Activated CD8-positive, alpha-beta memory T cell treated with anti-CD3 and anti-CD28 coated beads, Interleukin-2, amount 50 U/mL, for 1 hour (primary cell): ENCODE results near the gene RHOB.
"Not testable (repeated sequence)": the region's sequence is repeated elsewhere in the genome, so short reads cannot be mapped to it uniquely, and the experiment has no call there.

ENCODE experiments used
- DNase-seq: peaks from one replicate; pipeline ENCODE4 v3.0.0-alpha.2; 2020; ENCODE audit errors: extremely low read depth

The RHOB gene

DNA sequence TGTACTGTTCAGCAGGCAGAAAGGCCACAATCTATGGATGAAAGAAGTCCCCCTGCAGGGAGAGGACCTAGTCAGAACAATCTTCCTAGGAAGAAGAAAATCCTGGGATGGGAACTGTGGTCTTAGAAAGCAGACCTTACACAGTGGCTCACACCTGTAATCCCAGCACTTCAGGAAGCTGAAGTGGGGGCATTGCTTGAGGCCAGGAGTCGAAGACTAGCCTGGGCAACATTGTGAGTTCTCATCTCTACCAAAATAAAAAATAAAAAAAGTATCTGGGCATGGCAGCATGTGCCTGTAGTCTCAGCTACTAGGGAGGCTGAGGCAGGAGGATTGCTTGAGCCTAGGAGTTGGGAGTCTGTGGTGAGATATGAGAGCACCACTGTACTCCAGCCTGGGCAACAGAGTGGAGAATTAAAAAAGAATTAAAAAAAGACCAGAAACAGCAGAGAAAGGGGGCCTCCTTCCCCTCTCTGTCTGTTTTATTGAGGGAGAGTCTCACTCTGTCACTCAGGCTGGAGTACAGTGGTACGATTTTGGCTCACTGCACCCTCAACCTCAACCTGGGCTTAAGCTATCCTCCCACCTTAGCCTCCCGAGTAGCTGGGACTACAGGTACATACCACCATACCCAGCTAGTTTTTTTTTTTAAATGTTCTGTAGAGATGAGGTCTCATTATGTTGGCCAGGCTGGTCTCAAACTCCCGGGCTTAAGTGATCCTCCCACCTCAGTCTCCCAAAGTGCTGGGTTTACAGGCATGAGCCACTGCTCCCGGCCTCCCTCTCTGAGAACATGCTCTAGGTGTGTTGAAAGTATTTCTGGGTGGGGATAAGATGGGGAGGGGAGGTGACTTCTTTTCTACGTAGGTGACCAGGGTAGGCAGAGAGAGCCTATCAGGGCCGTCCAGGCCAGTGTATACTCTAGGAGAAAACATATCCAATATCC, 7.4 kb downstream of the RHOB start:
- DNase-seq: no peak

- no peak for DNase-seq
Observed at GRCh38 chr2:20455076-20455587, 8.3 kb downstream of the RHOB start.

DNA sequence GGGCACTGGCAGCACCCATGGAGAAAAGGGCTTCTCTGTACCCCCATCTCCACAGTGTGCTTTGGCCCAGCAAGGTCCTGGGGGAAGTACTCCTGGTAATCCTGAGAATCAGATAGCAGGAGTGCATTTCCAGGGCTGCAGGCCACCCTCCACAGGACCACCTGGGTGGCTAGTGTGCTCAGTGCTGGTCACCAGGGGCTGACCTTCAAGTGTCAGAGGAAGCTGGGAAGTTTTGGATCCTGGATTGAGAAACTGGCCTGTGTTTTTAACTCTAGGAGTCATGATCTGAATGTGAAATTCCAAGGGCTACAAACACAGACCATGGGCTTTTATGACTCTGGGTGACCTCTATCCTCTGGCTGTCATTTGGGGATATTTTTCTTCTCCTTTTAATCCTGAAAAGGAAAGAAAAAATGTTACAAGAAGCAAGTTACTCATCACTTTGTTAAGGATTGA, 9.3 kb downstream of the RHOB start:
- DNase-seq: no peak

- no peak for DNase-seq
Observed at GRCh38 chr2:20456636-20457426, 10.0 kb downstream of the RHOB start.

GRCh38 chr2:20457661-20458630, 11.1 kb downstream of the RHOB start:
- DNase-seq: no peak

DNA sequence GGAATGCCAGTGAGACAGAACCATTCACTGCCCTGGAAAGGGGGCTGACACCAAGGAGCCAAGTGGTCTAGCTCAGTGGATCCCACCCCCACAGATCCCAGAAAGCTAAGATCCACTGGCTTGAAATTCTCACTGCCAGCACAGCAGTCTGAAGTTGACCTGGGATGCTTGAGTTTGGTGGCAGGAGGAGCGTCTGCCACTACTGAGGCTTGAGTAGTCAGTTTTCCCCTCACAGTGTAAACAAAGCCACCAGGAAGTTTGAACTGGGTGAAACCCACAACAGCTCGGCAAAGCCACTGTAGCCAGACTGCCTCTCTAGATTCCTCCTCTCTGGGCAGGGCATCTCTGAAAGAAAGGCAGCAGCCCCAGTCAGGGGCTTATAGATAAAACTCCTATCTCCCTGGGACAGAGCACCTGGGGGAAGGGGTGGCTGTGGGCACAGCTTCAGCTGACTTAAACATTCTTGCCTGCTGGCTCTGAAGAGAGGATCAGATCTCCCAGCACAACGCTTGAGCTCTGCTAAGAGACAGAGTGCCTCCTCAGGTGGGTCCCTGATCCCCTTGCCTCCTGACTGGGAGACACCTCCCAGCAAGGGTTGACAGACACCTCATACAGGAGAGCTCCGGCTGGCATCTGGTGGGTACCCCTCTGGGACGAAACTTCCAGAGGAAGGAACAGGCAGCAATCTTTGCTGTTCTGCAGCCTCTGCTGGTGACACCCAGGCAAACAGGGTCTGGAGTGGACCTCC, 12.0 kb downstream of the RHOB start:
- not testable (repeated sequence) for DNase-seq

GRCh38 chr2:20465716-20466394, 19.0 kb downstream of the RHOB start:
- DNase-seq: no peak

DNA sequence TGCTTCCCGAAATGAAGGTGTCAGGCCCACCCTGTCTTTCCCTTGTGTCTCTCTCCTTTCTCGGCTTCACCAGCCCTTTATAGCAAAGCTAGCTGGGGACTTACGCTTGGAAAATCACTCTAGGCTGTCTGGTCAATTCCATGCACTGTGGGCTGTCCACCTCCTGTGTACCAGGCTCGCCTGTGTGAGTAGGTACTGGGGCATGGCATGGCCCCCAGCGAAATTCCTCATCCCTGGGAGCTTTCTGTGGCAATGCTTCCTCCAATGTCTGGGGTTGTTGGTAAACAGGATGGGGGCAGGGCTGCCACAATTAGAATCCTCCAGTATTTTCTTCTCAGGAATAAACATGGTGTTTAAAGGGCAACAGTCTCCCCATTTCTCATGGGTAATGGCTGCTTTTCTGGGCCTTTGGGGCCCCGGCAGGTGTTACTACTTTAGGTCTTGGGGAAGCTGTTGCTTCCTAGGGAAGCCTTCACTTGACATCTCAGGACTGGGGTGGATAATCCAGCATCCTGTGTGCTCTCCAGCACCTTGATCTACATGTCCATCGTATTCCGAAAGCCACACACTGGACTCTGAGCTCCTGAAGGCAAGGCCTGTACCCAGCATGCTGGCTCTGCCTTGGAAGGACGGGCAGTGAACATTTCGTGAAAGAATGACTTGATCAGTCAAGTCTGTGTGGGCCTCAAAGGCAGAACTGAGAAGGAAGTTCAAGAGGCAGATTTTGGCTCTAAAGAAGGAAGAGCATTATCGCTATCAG, 21.1 kb downstream of the RHOB start:
- DNase-seq: no peak

DNA sequence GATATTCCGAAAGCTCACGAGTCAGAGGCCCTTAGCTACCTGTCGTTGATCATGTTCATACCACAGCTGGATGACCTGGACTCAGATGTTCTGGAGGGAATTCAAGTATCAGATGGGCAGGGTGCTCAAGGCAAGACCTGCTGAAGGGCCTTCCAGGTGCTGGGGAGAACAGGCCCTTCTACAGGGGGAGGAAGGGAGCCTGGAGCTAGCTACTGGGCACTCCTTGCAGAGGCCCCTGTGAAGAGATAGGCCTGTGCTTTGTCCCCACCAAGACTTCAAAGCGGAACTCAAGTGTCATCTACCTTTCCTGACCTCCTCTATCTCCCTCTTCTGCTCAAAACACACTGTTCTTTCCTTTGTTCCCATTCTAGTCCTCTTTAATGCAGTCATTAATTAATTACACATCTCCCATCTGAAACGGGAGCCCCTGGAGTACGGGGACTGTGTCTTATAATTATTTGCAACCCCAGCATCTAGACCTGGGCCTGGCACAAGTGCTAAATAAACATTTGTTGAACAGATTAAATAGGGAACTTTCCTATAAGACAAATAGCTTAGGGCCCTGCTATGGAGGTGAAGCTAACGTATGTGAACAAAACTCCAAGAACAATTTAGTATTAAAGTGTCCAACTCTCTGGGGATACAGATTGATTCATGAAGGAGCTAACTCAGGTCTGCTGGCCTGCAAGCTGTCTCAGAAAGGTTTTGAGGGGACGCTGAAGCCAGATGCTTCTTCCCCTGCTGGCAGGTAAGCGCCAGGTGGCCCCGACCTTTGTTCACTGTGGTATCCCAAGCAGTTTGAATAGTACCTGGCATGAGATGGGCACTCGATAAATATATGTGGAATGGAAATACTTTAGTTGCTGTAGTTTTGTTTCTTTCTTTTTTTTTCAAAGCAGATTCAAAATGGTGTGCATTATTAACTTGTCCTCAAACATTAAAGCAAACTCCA, 22.0 kb downstream of the RHOB start:
- no peak for DNase-seq

GRCh38 chr2:20469595-20469994, 22.7 kb downstream of the RHOB start:
- DNase-seq: no peak

DNA sequence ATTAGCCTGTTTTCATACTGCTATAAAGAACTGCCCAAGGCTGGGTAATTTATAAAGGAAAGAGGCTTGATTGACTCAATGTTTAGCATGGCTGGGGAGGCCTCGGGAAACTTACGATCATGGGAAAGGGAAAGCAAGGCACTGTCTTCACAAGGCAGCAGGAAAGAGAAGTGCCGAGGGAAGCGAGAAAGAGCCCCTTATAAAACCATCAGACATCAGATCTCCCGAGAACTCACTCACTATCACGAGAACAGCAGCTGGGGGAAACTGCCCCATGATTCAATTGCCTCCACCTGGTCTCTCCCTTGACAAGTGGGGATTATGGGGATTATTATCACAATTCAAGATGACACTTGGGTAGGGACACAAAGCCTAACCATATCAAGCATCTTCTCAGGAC, 23.3 kb downstream of the RHOB start:
- no peak for DNase-seq

DNA sequence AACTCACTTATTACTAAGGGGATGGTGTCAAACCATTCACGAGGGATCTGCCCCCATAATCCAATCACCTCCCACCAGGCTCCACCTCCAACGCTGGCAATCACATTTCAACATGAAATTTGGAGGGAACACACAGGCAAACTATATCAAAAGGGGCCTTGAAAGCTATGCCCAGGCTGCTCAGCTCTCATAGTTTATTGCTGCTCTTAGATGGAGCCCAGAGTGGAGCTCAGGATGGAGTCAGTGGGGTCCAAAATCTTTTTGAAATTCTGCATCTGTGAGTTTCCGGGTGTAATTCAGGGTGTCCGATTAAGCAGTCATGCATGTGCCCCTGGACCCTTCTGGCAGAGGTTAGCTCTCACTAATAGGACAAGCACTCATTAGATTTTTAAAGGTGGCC, 24.3 kb downstream of the RHOB start:
- no peak for DNase-seq

- no peak for DNase-seq
Observed at GRCh38 chr2:20471902-20472559, 25.2 kb downstream of the RHOB start.

- DNase-seq: no peak
Observed at GRCh38 chr2:20472569-20472968, 25.7 kb downstream of the RHOB start.

- DNase-seq: no peak
Observed at GRCh38 chr2:20473128-20473527, 26.3 kb downstream of the RHOB start.

DNA sequence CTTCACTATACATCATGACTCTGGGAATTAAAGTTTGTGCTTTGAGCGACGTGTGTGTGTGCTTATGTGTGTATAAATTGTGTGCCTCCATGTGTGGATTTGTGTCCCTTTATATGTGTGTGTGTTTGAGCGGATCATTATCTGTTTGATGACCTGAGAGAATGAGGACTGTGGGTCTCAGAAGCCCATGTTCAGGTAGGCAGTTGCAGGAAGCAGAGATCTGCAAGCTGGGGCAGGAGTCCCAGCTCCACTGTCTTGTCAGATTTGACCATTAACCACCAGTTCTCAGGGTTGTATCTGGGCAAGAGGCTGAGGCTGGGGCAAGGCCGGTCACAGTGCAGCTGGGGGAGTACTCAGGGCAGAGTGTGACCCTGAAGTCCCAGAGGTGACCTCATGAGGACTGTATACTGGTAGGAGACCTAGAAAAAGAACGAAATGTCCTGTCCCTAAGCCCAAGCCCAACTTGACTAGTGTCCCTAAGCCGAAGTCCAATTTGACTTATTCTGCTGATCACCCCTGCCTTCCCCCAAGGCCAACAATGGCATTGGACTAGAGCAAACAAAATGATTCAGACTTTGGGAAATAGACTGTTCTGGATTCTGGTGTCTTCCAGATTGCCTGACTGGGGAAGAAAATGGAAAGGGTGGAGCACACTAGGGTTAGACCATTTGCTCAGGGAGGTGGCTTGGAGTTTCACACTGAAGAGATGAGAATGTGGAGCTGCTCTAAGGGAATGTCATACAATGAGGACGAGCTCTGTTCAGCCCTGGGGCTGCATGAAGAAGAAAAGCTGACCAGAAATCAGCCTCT, 28.1 kb downstream of the RHOB start:
- DNase-seq: no peak

- no peak for DNase-seq
Observed at GRCh38 chr2:20475567-20475952, 28.7 kb downstream of the RHOB start.
